ENCODE data around the gene UBAC2. TPM values are rescaled to one million over a fixed set of nuclear protein-coding genes. Genes with fewer than 3 reads are reported as not detected.

UBAC2 gene
- total and polyA plus RNA-seq, 2 of the 4 experiments (the other 2 are of a cell fraction), result 20.8 to 36.3 TPM

DNA sequence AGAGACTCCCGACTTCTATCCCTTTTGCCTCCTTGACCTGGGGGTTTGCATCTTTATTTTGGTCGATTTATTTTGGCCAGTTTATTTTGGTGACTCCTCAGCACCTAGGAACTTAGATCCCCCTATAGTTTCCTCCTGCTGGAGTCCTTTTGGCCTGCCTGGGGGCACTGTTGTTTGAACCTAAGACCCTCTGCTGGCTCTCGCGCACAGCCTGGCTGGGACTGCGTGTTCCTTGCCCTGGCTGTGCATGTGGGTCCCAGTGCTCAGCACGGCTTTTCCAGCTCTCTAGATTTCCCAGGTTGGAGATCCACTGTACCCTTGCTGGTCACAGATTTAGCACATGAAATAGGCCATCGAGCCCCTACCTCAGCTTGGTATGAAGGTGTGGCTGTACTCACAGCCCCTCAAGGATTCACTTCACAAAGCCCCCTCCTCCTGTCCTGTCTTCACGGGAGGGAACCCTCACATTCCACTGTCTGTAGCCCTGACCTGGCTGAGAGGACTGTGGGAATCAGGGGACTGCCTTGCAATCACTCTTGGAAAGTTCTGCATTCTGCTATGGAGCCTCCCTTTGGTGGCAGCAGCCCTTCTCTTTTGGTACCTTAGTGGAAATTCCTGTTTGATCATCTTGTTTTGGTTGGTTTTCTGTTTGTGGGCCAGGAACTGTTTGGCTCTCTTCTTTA, 8.3 kb downstream of the UBAC2 start:
- peaks cover 2% of the 10 kb centered on the region; the same call in 1 of the 2 replicates for H3K4me1 ChIP-seq (ENCODE audit: control insufficient read depth, insufficient read depth, low read length)
- H3K4ac ChIP-seq (ENCODE audit: low read depth, low read length), result no peak overlapping the region
- no peak overlapping the region for H4K91ac ChIP-seq (ENCODE audit: insufficient read depth, low read depth, low read length)
- peaks cover 6% of the 10 kb centered on the region for H3K9me1 ChIP-seq (ENCODE audit: insufficient read depth, low read length)
- dilution Hi-C loops (cut with HindIII; ENCODE audit: low sequenced_read_pairs, unreplicated experiment) (no loop called here), intact Hi-C loops (cut with micrococcal nuclease) (no loop called here), in situ Hi-C loops (cut with MboI; ENCODE audit: low sequenced_read_pairs) (no loop called here)
- no peak overlapping the region for H2BK5ac ChIP-seq (ENCODE audit: low read depth, low read length, poor library complexity, severe bottlenecking)
- no TSS peak for BruUV-seq (replicated peaks)
- no peak overlapping the region for H2AK9ac ChIP-seq (replicated peaks; ENCODE audit: low read depth, low read length, poor library complexity)
- H4K20me1 ChIP-seq (ENCODE audit: insufficient read depth, low read length), result peaks cover 54% of the 10 kb centered on the region
- CTCF ChIA-PET, result interaction anchor here (0.7 kb wide), 1 partner anchor 1625 kb away, joined by 3 read pairs; no protein-coding TSS in a partner anchor
- WGBS, 2 experiments (ENCODE audit: extremely low coverage in 2 of 2, insufficient read length in 1 of 2), result 93% methylated on average over 3 of the region's 8 CpGs; no CpG with 5 or more reads in 1 of the 2 experiments
- no peak overlapping the region for H2BK20ac ChIP-seq (ENCODE audit: low read depth, low read length)
- no peak overlapping the region for H2AFZ ChIP-seq (replicated peaks; ENCODE audit: low read length, poor library complexity)
- ATAC-seq (ENCODE audit: low read depth) (no peak), DNase-seq (no peak)
- no peak overlapping the region for H3K27ac ChIP-seq (ENCODE audit: insufficient read depth, low read length)
- no peaks in the 10 kb centered on the region for H3K27me3 ChIP-seq (ENCODE audit: control insufficient read depth, insufficient read depth, low read length)
- no peak overlapping the region for H2BK120ac ChIP-seq (ENCODE audit: low read depth, low read length)
- no peak overlapping the region for H3K56ac ChIP-seq (ENCODE audit: extremely low read depth, insufficient read depth, low read length)
- no peak overlapping the region for H4K8ac ChIP-seq (ENCODE audit: low read depth in 2 of 2, low read length in 2 of 2)
- H3K14ac ChIP-seq (replicated peaks; ENCODE audit: low read depth, low read length), result no peak overlapping the region
- POLR2A ChIA-PET (ENCODE audit: unreplicated experiment), result interaction anchor here (1.3 kb wide), 1 partner anchor 9 kb away, joined by 6 read pairs; the partner anchor contains the start of gene UBAC2
- peaks cover 3% of the 10 kb centered on the region; the same call in 1 of the 2 replicates for H3K36me3 ChIP-seq (ENCODE audit: control insufficient read depth, insufficient read depth, low read length)
- H3K79me1 ChIP-seq (ENCODE audit: low read depth in 1 of 2, low read length in 2 of 2), result peaks cover 28 to 63% of the 10 kb centered on the region in 2 experiments
- no peak overlapping the region for H3K9ac ChIP-seq (ENCODE audit: low read depth, low read length)
- H4K5ac ChIP-seq (ENCODE audit: low read depth, low read length), result no peak overlapping the region
- no peak overlapping the region for H3K4me2 ChIP-seq (ENCODE audit: low read depth, low read length)
- no peak overlapping the region for H3K23ac ChIP-seq (ENCODE audit: low read depth, low read length)
- no peaks in the 10 kb centered on the region for H3K9me3 ChIP-seq (ENCODE audit: control insufficient read depth, insufficient read depth, low read length)
- no peak overlapping the region for H2BK15ac ChIP-seq (ENCODE audit: low read depth, low read length)
- H3K4me3 ChIP-seq (ENCODE audit: insufficient read depth, low read depth, low read length), result no peak overlapping the region
- H2AK5ac ChIP-seq (ENCODE audit: low read depth, low read length), result no peak overlapping the region
- H3K18ac ChIP-seq (ENCODE audit: low read depth, low read length), result no peak overlapping the region
- TF ChIP-seq SMC3 (IDR thresholded peaks at IDR 0.05; ENCODE audit: low read depth, low read length) (no peak), NFE2L2 (IDR thresholded peaks at IDR 0.05; ENCODE audit: low read depth, low read length) (no peak), RAD21 (IDR thresholded peaks at IDR 0.05; ENCODE audit: low read length) (no peak), FOS (IDR thresholded peaks at IDR 0.05; ENCODE audit: low read depth, low read length) (no peak), CHD1 (IDR thresholded peaks at IDR 0.05; ENCODE audit: low read depth, low read length) (no peak), MAFK (IDR thresholded peaks at IDR 0.05; ENCODE audit: low read depth, low read length) (no peak), BHLHE40 (IDR thresholded peaks at IDR 0.05; ENCODE audit: low read depth, low read length) (no peak), MAZ (IDR thresholded peaks at IDR 0.05; ENCODE audit: borderline replicate concordance, low read depth, low read length) (no peak), CEBPB (IDR thresholded peaks at IDR 0.05; ENCODE audit: low read depth, low read length) (no peak), POLR2A (IDR thresholded peaks at IDR 0.05; ENCODE audit: low read depth, low read length) (no peak), MXI1 (IDR thresholded peaks at IDR 0.05; ENCODE audit: borderline replicate concordance, low read depth, low read length) (no peak), RCOR1 (IDR thresholded peaks at IDR 0.05; ENCODE audit: insufficient replicate concordance, low read length) (no peak)
- TF ChIP-seq, protein P1, sequence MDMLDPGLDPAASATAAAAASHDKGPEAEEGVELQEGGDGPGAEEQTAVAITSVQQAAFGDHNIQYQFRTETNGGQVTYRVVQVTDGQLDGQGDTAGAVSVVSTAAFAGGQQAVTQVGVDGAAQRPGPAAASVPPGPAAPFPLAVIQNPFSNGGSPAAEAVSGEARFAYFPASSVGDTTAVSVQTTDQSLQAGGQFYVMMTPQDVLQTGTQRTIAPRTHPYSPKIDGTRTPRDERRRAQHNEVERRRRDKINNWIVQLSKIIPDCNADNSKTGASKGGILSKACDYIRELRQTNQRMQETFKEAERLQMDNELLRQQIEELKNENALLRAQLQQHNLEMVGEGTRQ (IDR thresholded peaks at IDR 0.05; ENCODE audit: low read depth, low read length), result no peak
- TF ChIP-seq, protein P2, sequence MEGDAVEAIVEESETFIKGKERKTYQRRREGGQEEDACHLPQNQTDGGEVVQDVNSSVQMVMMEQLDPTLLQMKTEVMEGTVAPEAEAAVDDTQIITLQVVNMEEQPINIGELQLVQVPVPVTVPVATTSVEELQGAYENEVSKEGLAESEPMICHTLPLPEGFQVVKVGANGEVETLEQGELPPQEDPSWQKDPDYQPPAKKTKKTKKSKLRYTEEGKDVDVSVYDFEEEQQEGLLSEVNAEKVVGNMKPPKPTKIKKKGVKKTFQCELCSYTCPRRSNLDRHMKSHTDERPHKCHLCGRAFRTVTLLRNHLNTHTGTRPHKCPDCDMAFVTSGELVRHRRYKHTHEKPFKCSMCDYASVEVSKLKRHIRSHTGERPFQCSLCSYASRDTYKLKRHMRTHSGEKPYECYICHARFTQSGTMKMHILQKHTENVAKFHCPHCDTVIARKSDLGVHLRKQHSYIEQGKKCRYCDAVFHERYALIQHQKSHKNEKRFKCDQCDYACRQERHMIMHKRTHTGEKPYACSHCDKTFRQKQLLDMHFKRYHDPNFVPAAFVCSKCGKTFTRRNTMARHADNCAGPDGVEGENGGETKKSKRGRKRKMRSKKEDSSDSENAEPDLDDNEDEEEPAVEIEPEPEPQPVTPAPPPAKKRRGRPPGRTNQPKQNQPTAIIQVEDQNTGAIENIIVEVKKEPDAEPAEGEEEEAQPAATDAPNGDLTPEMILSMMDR (conservative IDR thresholded peaks at IDR 0.05; ENCODE audit: low read depth, low read length), result no peak
- TF ChIP-seq, protein P3, sequence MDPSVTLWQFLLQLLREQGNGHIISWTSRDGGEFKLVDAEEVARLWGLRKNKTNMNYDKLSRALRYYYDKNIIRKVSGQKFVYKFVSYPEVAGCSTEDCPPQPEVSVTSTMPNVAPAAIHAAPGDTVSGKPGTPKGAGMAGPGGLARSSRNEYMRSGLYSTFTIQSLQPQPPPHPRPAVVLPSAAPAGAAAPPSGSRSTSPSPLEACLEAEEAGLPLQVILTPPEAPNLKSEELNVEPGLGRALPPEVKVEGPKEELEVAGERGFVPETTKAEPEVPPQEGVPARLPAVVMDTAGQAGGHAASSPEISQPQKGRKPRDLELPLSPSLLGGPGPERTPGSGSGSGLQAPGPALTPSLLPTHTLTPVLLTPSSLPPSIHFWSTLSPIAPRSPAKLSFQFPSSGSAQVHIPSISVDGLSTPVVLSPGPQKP (IDR thresholded peaks at IDR 0.05; ENCODE audit: borderline replicate concordance, low read depth, low read length), result no peak

All from IMR-90 (cell line).